HepG2 (cell line): ENCODE measurements around the gene PSMB3. TPM values are rescaled to one million over a fixed set of nuclear protein-coding genes. Genes with fewer than 3 reads are reported as not detected.
A peak's percentile ranks its signal among the peaks of the same experiment; 100 is the strongest.

ENCODE experiments used
- DNMT1 ChIP-seq: sonication (generic); formaldehyde crosslinking; IDR thresholded peaks from 2 replicates; pipeline ENCODE4 v1.5.1; 2020; ENCODE audit warnings: mild to moderate bottlenecking, missing genetic modification reagents
- DNMT3B ChIP-seq: conservative IDR thresholded peaks from 2 replicates; pipeline ENCODE4 v1.6.1; 2016; ENCODE audit warnings: missing biosample characterization, control low read depth
- GATAD2A ChIP-seq: IDR thresholded peaks from 2 replicates; pipeline ENCODE4 v1.6.1; 2016
- KDM5A ChIP-seq: fragments of 200-600 bp; sonication (generic); IDR thresholded peaks from 2 replicates; pipeline ENCODE4 v1.7.0; 2018; ENCODE audit warnings: antibody characterized with exemption, mild to moderate bottlenecking, low read length, borderline replicate concordance
- MEIS1 ChIP-seq: sonication (generic); formaldehyde crosslinking; IDR thresholded peaks from 2 replicates; pipeline ENCODE4 v1.9.0; 2021; ENCODE audit warnings: mild to moderate bottlenecking, missing genetic modification reagents, moderate library complexity, borderline replicate concordance
- NCOA1 ChIP-seq: sonication (generic); formaldehyde crosslinking; IDR thresholded peaks from 2 replicates; pipeline ENCODE4 v1.9.0; 2021; ENCODE audit warnings: missing genetic modification reagents
- NFE2 ChIP-seq: sonication (generic); formaldehyde crosslinking; IDR thresholded peaks from 2 replicates; pipeline ENCODE4 v1.4.0; 2020; ENCODE audit warnings: missing genetic modification reagents
- NR0B2 ChIP-seq: sonication (generic); formaldehyde crosslinking; IDR thresholded peaks from 2 replicates; pipeline ENCODE4 v1.4.0; 2020; ENCODE audit warnings: mild to moderate bottlenecking, missing genetic modification reagents
- PRDM10 ChIP-seq: sonication (generic); formaldehyde crosslinking; IDR thresholded peaks from 2 replicates; pipeline ENCODE4 v1.4.0; 2020; ENCODE audit warnings: low read depth, missing genetic modification reagents
- SNAPC2 ChIP-seq: sonication (generic); formaldehyde crosslinking; IDR thresholded peaks from 2 replicates; pipeline ENCODE4 v1.8.1; 2022; ENCODE audit warnings: mild to moderate bottlenecking, missing genetic modification reagents
- ZBTB10 ChIP-seq: sonication (generic); formaldehyde crosslinking; IDR thresholded peaks from 2 replicates; pipeline ENCODE4 v1.4.0; 2020; ENCODE audit warnings: missing genetic modification reagents, borderline replicate concordance
- ZBTB25 ChIP-seq: IDR thresholded peaks from 2 replicates; pipeline ENCODE4 v1.6.1; 2018; ENCODE audit warnings: missing genetic modification reagents
- ZBTB26 ChIP-seq: IDR thresholded peaks from 2 replicates; pipeline ENCODE4 v1.6.1; 2016; ENCODE audit warnings: missing compliant biosample characterization, missing genetic modification reagents, borderline replicate concordance
- ZNF124 ChIP-seq: sonication (generic); formaldehyde crosslinking; IDR thresholded peaks from 2 replicates; pipeline ENCODE4 v1.4.0; 2020; ENCODE audit warnings: missing genetic modification reagents
- ZNF136 ChIP-seq: sonication (generic); formaldehyde crosslinking; IDR thresholded peaks from 2 replicates; pipeline ENCODE4 v1.8.1; 2022; ENCODE audit warnings: low read depth, mild to moderate bottlenecking, moderate library complexity, missing genetic modification reagents
- ZNF317 ChIP-seq: sonication (generic); formaldehyde crosslinking; IDR thresholded peaks from 2 replicates; pipeline ENCODE4 v1.5.0; 2020; ENCODE audit warnings: mild to moderate bottlenecking, missing genetic modification reagents
- ZNF367 ChIP-seq: sonication (generic); formaldehyde crosslinking; IDR thresholded peaks from 2 replicates; pipeline ENCODE4 v1.4.0; 2020; ENCODE audit warnings: missing genetic modification reagents, borderline replicate concordance
- ZNF615 ChIP-seq: sonication (generic); formaldehyde crosslinking; IDR thresholded peaks from 2 replicates; pipeline ENCODE4 v1.5.0; 2020; ENCODE audit warnings: mild to moderate bottlenecking, missing genetic modification reagents, borderline replicate concordance
- ZNF660 ChIP-seq: sonication (generic); formaldehyde crosslinking; IDR thresholded peaks from 2 replicates; pipeline ENCODE4 v1.5.1; 2020; ENCODE audit warnings: mild to moderate bottlenecking, low read depth, missing genetic modification reagents, borderline replicate concordance
- polyA plus RNA-seq, 8 experiments: library from polyadenylated mRNA; depleted of rRNA in 3 of 8; stranded (reverse) in 7 of 8; unstranded in 1 of 8; fragments of >200 nt; fragmentation: Illumina TruSeq in 4 of 8; extraction: Trizol in 4 of 8; gene quantifications; 2 replicates each; pipeline versions ENCODE4 v1.2.1 to v1.2.3, GENCODE V29; 2011 to 2016; ENCODE audit warnings: low read depth in 4 of 8, missing spikeins in 1 of 8, mixed read lengths in 1 of 8; ENCODE audit not compliant: insufficient read depth in 1 of 8
- total RNA-seq, 5 experiments: library from RNA; depleted of rRNA; stranded (reverse); fragments of >200 nt; fragmentation: Illumina TruSeq; extraction: Trizol; gene quantifications; 2 replicates each; pipeline ENCODE4 v1.2.3, GENCODE V29; 2016; ENCODE audit warnings: low read depth in 1 of 5

Gene PSMB3
- total and polyA plus RNA-seq, 2 of the 13 experiments (the other 11 are each of a cell fraction or from before 2014, with no cell fraction given): 366 to 517 TPM

GRCh38 chr17:38735161-38735997, 17.2 kb upstream of the PSMB3 start (continued):
- no peak for TF ChIP-seq ZNF615 (CRISPR knock-in tag)
- TF ChIP-seq KDM5A: no peak
- no peak for TF ChIP-seq ZNF136 (CRISPR knock-in tag)
- no peak for TF ChIP-seq MEIS1 (CRISPR knock-in tag)
- no peak for TF ChIP-seq ZNF367 (CRISPR knock-in tag)
- TF ChIP-seq DNMT1 (CRISPR knock-in tag): peak; percentile 87; the same call in 1 of the 2 replicates
- TF ChIP-seq ZNF660 (CRISPR knock-in tag): no peak
- no peak for TF ChIP-seq SNAPC2 (CRISPR knock-in tag)
- no peak for TF ChIP-seq PRDM10 (CRISPR knock-in tag)
- no peak for TF ChIP-seq NCOA1 (CRISPR knock-in tag)
- TF ChIP-seq NR0B2 (CRISPR knock-in tag): 0 out of 2 replicates have a peak, but pooled peaks have one; percentile 18
- TF ChIP-seq ZBTB10 (CRISPR knock-in tag): no peak
- TF ChIP-seq GATAD2A (CRISPR knock-in tag): peak; percentile 40; the same call in 1 of the 2 replicates
- TF ChIP-seq ZNF317 (CRISPR knock-in tag): 0 out of 2 replicates have a peak, but pooled peaks have one; percentile 32
- no peak for TF ChIP-seq DNMT3B (CRISPR knock-in tag)
- TF ChIP-seq NFE2 (CRISPR knock-in tag): no peak
- no peak for TF ChIP-seq ZNF124 (CRISPR knock-in tag)
- TF ChIP-seq ZBTB26 (CRISPR knock-in tag): no peak
- TF ChIP-seq ZBTB25 (CRISPR knock-in tag): peak; percentile 27; the same call in 1 of the 2 replicates
